GM21381 (cell line): ENCODE measurements around the gene USP35.
"Not testable (repeated sequence)": the region's sequence is repeated elsewhere in the genome, so short reads cannot be mapped to it uniquely, and the experiment has no call there.

ENCODE experiments used
- ATAC-seq: cut with Tn5 transposase; IDR thresholded peaks from one replicate; pipeline ENCODE4 v1.9.1; 2021; ENCODE audit warnings: mild to moderate bottlenecking, moderate library complexity; ENCODE audit not compliant: unreplicated experiment

USP35 gene

GRCh38 chr11:78170413-78170812 is 18.3 kb upstream of the USP35 start:
- ATAC-seq, result no peak

- no peak for ATAC-seq
Measured at GRCh38 chr11:78170874-78171549, 17.7 kb upstream of the USP35 start.

GRCh38 chr11:78171951-78172350 is 16.8 kb upstream of the USP35 start:
- ATAC-seq, result no peak

GRCh38 chr11:78175862-78176261 is 12.9 kb upstream of the USP35 start:
- ATAC-seq, result not testable (repeated sequence)

- no peak for ATAC-seq
Measured at GRCh38 chr11:78176605-78177141, 12.0 kb upstream of the USP35 start.

- ATAC-seq, result no peak
Measured at GRCh38 chr11:78177216-78177615, 11.5 kb upstream of the USP35 start.

- ATAC-seq, result no peak
Measured at GRCh38 chr11:78179459-78180071, 9.2 kb upstream of the USP35 start.

GRCh38 chr11:78180751-78181150 is 8.0 kb upstream of the USP35 start:
- ATAC-seq, result no peak

GRCh38 chr11:78181185-78181584 is 7.5 kb upstream of the USP35 start:
- no peak for ATAC-seq

- ATAC-seq, result peak; percentile 15
Measured at GRCh38 chr11:78187366-78188285, 1.1 kb upstream of the USP35 start.

GRCh38 chr11:78189174-78189724 is 530 bp downstream of the USP35 start:
- ATAC-seq, result no peak

GRCh38 chr11:78189851-78190250 is 1.1 kb downstream of the USP35 start:
- no peak for ATAC-seq

- ATAC-seq, result no peak
Measured at GRCh38 chr11:78190374-78190773, 1.7 kb downstream of the USP35 start.

GRCh38 chr11:78190871-78191538 is 2.3 kb downstream of the USP35 start:
- no peak for ATAC-seq

GRCh38 chr11:78192223-78192719 is 3.6 kb downstream of the USP35 start:
- ATAC-seq, result no peak

GRCh38 chr11:78192911-78193351 is 4.2 kb downstream of the USP35 start:
- ATAC-seq, result no peak

- no peak for ATAC-seq
Measured at GRCh38 chr11:78193806-78194205, 5.1 kb downstream of the USP35 start.

- ATAC-seq, result no peak
Measured at GRCh38 chr11:78194490-78194889, 5.8 kb downstream of the USP35 start.

GRCh38 chr11:78195917-78196560 is 7.3 kb downstream of the USP35 start:
- ATAC-seq, result no peak

GRCh38 chr11:78196661-78197091 is 8.0 kb downstream of the USP35 start:
- ATAC-seq, result no peak
